ENCODE results near the gene PSMD5.

DNA sequence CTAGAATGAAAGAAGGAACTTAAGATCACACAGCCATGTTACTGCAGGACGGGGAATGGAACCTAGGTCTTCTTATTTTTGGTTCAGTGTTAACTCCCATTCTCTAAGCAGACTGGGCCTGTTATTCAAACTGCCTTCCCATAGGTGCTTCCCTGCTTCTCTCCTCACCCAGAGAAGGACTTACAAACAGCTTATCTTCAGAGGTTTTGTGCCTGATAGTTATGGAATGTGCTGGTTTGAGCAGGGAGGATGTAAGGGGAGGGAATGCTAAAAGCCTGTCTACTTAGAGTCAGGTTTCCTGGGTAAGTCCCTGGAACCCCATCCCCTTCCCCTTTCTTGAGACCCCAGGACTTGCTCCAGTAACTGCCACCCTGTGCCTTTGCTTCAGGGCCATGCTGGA, 4.2 kb upstream of the PSMD5 start:
- TF ChIP-seq, protein P1, sequence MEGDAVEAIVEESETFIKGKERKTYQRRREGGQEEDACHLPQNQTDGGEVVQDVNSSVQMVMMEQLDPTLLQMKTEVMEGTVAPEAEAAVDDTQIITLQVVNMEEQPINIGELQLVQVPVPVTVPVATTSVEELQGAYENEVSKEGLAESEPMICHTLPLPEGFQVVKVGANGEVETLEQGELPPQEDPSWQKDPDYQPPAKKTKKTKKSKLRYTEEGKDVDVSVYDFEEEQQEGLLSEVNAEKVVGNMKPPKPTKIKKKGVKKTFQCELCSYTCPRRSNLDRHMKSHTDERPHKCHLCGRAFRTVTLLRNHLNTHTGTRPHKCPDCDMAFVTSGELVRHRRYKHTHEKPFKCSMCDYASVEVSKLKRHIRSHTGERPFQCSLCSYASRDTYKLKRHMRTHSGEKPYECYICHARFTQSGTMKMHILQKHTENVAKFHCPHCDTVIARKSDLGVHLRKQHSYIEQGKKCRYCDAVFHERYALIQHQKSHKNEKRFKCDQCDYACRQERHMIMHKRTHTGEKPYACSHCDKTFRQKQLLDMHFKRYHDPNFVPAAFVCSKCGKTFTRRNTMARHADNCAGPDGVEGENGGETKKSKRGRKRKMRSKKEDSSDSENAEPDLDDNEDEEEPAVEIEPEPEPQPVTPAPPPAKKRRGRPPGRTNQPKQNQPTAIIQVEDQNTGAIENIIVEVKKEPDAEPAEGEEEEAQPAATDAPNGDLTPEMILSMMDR (conservative IDR thresholded peaks at IDR 0.05 in 1 of 2, IDR thresholded peaks at IDR 0.05 in 1 of 2; ENCODE audit: extremely low read depth in 1 of 2, insufficient read depth in 1 of 2, low read depth in 1 of 2, low read length in 2 of 2) = no peak
- TF ChIP-seq EZH2 (IDR thresholded peaks at IDR 0.05; ENCODE audit: borderline replicate concordance, low read length) = no peak

Data from mammary epithelial cell (primary cell).